HG03571 (cell line): ENCODE data around the gene HS3ST5.
"Not testable (repeated sequence)": the region's sequence is repeated elsewhere in the genome, so short reads cannot be mapped to it uniquely, and the experiment has no call there.

Source experiments
- ATAC-seq: cut with Tn5 transposase; IDR thresholded peaks from one replicate; pipeline ENCODE4 v1.9.1; 2021; ENCODE audit not compliant: unreplicated experiment

Gene HS3ST5

DNA sequence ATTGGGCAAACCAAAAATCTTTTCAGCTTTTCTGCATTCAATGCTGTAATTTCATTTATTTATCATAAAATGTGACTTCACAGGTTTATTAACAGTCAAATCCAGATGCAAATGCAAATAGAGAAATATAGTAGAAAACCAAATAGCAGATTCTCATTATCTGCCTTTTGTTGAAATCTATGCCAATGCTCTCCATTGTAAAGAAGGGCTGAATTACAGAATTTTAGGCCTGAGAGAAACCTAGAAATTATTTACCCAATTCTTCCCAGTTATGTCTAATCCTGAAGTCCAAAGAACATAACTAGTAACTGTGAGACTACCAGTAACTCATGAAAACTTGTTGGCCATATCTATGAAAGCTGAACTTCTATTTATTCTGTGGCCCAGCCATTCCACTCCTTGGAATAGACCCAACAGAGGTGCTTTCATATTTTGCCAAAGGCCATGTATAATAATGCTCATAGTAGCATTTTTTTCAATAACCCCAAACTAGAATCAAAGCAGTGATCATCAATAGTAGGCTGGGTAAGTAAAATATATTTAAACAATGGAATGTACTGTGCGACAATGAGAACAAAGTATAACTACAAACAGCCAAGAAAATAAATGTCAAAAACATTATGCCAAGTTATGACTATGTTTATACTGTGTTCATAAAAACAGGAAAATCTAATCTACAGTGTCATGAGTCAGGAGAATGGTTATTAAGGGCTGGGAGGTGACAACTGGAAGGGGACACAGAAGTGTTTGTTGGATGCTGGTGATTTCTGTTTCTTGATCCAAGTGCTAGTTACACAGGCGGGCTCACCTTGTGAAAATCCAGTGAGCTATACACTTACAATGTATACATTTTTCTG is 183.8 kb downstream of the HS3ST5 start:
- no peak for ATAC-seq

DNA sequence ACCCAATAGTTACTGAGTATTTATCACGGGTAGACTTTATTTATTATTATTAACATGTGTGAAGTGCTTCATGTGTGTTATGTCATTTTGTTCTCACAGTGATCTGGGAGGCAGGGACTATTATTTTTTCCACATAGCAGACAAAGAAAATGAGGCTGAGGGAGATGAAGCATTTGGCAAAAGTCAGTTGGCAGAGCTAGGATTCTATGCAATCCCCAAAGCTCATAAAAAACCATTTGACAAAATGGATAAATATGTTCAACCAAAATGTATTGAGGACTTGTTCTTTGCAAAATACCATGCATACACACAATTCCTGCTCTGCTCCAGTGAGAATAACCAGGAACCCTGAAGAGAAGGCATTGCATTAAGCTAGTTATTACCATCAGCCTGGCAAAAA is 184.4 kb downstream of the HS3ST5 start:
- no peak for ATAC-seq

DNA sequence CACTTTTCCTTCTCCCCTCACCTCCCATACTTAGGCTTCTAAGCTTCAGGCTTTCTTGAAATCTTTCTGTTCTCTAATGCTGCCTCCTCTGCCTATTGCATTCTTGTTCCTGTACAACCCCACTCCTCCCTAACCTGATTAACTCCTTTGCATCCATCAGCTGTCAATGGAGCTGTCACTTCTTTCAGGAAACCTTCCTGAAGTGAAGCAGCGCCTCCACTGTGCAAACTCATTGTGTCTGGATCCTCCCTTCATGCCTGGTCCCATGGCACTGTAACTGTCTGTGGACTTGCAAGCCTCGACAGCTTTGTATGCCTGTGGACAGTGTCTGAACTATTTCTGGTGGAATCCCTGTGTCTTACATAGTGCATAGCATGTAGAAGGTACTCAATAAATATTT is 185.0 kb downstream of the HS3ST5 start:
- no peak for ATAC-seq

DNA sequence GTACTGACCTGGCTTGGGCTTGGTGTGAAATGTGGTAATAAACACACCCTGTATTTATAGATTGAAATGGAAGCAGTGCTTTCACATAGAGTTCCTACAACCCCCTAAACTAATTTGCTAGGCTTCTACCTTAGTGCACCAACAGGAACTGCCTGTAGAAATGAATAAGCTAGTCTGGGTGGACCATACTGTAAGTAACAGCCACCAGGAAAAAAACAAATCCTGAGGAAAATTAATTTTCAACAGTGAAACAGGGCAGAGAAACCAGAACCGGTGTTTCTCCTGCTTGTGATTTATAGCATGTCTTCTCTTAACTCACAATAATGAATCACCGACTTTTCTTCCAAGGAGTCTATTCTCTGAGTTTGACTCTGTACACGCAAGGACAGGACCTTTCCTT is 187.1 kb downstream of the HS3ST5 start:
- ATAC-seq: no peak

DNA sequence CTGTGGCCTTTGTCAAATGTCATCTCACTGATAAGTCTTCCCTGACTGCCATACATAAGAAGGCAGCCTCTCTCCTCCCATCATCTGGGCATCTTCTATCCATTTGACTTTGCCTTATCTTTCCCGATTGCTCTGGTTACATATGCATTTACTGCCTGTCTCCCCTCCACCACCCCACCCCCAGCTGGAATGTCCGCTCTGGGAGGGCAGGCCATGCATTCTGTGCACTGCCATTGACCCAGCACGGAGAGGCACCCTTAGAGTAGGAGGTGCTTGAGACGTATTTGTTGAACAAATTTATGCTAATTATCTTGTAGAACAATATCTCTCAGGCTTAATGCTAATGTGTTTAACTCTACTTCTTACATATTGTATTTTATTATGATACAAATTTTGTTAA is 188.0 kb downstream of the HS3ST5 start:
- ATAC-seq: no peak

DNA sequence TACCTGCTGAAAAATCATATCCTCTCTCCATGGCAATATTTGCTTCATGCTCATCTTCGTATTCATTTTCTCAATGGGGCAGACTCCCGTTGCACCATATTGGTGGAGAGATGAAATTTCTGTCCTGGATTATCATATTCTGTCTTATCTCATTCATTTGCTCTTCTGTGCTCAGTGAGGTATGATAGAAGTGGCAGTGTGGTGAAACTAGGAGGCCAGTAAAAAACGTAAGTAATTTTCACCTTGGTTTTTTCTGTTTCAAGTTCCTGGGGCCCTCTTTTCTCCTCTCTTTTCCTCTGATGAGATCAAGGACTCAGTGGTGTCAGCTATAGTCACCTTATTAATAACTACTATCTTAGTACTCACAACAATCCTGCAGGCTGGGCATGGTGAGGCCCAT is 189.4 kb downstream of the HS3ST5 start:
- no peak for ATAC-seq

DNA sequence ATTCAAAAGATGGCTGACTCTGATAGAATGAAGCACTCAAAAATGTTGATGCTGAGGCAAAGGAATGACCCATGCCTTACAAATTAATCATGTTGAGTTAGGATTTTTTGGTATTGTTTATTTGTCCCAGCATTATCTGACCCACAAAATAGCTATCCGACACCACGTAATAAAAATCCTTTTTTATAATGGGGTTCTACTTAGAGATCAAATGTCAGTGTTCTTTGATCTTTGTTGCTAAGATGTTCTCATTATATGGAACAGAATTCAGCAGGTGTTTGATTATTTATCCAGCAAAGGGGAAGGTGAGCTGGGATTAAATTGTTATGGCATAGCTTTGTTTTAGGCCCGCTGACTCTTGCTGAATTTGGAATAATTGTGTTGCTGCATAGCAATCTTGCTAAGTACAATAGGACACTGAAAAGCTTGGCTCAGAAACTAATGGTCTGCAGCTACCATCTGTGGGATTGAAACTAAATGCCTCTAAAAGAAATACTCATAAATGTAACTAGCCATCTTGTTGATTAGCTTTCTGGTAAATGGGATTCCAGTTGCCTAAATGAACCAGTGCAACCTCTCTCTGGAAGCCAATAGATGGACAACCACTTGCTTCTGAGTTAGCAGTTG is 191.6 kb downstream of the HS3ST5 start:
- no peak for ATAC-seq

DNA sequence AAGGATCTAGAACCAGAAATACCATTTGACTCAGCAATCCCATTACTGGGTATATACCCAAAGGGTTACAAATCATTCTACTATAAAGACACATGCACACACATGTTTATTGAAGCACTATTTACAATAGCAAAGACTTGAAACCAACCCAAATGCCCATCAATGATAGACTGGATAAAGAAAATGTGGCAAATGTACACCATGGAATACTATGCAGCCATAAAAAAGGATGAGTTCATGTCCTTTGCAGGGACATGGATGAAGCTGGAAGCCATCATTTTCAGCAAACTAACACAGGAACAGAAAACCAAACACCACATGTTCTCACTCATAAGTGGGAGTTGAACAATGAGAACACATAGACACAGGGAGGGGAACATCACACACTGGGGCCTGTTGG is 193.6 kb downstream of the HS3ST5 start:
- ATAC-seq: not testable (repeated sequence)

DNA sequence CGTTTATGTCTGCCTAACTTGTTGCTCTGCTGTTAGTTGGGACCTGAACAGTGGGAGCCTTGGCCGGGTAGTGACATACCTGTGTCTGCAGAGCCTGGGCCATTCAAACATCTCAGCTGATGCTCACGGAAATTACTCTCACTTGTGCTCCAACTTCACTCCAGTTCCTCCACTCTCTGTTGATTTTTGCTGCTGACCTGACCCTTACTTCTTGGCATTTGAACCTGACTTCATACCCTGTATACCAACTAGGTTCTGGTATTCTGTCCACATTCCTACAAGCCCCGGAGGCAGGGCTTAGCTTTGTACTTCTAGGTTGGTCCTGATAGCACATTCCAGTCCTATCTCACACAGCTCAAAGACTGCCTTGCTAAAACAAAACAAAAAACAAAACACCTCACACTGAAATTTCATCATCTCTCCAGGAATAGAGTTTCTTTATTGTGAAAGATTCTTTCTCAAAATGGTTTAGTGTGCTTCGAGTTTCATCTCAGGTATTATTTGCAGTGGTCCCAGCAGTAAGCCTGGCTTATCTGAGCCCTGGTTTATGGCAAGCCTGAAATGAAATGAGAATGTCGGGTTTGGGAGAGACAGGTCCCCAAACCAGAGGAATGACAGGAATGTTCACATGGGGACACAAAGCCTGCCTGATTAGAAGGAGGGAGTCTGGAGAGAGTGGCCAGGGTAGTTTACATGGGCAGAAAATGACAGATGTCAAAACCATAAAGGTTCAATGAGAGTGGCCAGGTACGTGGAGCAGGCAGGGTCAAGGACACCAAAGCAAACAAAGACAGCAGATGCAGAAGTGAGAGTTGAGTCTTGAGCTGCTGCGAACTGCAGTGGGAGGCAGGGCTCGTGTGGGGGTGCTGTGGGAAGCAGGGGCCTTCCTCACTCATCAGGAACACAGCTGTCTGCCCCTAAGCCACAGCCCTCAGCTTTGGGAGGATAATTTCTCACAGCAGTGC is 197.7 kb downstream of the HS3ST5 start:
- ATAC-seq: no peak

DNA sequence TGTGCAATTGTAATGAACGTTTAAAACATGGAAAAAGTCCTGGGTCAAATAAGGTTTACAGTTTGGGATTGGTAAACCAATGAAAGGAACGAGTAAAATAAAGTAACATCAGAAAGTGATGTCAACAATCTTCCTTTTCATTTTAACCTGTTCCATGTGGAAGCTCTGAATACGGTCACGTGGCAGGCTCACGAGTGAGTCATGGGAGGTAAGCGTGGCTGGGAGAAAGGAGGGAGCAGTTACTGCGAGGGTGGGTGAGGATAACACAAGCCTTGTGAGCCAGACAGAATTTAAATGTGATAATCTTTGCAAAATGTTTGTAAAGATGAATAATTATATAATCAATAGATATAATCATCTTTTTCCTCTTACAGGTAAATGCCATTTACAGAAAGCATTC is 200.6 kb downstream of the HS3ST5 start:
- ATAC-seq: no peak

DNA sequence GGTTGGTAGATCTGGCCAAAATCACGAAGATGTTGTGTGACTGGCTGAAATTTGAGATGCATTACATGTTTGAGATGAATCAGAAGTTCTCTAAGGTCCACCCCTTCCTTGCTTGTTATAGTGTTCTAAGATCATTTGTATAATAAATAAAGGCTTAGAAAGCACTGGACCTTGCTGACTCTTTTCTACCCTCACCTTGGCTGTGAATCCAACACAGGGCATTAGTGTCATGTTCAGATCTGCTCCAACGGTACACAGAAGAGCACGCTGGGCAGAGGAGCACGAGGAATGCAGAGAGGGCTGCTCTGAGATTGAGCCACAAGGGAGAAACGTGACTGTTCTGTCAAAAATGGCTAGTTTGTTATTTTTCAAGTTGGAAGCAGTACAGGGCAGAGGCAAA is 202.4 kb downstream of the HS3ST5 start:
- ATAC-seq: no peak

DNA sequence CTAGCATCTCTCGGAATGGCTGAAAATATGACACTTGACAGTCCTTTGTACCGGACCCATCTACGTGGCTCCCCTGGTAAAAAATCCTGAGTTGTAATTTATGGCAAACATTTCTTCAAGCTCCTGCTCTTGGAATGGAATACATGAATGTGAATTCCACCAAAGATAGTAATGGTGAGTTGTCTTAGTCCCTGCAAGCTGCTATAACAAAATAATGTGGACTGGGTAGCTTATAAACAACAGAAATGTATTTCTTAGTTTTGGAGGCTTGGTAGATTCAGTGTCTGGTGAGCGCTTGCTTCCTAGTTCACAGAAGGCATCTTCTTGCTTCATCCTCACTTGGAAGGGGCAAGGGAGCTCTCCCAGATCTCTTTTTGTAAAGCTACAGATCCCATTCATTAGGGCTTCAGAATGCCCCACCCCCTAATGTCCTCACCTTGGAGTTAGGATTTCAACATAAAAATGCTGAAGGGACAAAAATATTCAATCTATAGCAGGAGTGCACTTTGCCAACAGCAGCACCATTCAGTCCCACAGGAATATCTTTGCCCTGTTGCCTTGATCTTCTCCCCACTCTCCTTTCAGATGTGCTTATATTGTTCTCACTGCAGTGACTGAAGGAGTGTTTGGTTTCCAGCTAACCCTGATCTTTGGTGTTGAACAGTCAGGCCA is 204.1 kb downstream of the HS3ST5 start:
- ATAC-seq: no peak

DNA sequence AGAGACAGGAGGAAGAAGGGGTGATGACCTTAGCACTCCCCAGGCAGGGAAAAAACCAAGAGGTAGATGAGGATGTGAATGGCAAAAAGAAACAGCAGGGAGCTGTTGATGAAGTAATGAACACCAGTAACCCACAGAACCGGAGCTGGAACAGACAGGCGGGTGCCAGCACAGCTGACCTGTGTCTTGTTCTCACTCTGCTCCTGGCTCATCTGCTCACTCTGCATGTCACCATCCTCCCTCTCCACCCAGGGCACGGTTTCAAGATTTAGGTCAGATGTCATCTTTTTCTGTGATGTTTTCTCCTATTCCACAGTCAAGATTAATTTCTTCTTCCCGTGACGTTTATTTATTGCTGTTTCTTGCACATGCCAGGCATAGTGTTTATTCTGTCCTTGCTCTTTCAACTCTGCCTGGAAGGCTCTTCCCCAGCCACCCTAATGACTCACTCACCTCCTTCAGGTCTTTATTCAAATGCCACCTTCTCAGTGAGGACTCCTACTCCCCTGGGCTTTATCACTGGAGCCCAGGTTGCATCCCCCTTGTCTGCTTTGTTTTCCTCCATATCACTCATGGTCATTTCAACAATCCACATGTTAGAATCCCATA is 207.4 kb downstream of the HS3ST5 start:
- ATAC-seq: no peak

DNA sequence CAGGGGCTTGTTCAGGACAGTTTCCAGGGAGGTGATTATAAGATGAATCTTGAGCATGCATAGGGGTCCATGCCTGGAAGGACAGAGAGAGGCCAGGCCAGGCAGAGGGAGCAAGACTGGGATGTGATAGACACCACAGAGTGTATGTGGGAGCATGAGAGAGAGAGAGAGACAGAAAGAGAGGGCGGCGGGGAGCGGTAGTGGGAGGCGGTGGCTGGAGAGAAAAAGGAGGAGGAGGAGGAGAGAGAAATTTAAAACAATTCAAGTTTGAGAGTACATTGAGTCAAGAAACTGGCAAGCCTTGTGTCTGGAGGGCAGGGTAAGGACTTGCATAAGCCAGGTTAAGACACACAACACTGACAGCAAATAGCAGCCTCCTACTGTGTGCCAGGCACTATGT is 209.0 kb downstream of the HS3ST5 start:
- no peak for ATAC-seq

DNA sequence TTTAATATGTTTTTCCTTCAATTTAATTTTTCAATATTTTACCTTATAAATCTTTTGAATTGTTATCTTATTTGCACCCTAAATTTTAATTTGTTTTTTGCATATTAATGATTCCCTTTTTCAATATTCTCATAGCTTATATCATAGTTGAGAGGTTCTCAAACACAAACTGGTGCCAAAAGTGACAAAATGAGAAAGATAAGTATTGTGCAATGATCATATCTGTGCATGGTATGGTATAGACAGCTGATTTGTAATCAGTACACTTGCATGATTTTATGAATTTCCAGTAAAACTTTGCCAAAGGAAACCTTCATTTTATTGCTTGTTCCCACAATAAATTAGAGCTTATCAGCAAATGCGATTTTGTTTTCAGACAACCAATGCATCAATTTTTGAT is 210.9 kb downstream of the HS3ST5 start:
- no peak for ATAC-seq

DNA sequence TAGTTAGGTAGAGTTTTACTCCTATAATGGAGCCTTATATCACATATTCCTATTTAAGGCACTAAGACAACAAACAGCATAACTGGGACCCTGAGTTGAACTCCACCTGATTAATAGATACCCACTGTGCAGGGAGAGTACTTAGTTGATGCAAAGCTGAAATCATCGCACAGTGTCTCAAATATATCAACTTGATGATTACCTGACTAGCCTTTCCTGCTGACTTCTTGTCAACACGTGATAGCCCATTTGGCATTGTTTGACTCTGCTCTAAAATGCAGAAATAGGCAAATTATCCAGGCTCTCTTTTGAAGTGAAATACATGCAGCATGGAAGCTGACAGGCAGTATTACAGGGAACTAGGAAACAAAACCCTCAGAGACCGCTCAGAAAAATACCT is 217.2 kb downstream of the HS3ST5 start:
- no peak for ATAC-seq

DNA sequence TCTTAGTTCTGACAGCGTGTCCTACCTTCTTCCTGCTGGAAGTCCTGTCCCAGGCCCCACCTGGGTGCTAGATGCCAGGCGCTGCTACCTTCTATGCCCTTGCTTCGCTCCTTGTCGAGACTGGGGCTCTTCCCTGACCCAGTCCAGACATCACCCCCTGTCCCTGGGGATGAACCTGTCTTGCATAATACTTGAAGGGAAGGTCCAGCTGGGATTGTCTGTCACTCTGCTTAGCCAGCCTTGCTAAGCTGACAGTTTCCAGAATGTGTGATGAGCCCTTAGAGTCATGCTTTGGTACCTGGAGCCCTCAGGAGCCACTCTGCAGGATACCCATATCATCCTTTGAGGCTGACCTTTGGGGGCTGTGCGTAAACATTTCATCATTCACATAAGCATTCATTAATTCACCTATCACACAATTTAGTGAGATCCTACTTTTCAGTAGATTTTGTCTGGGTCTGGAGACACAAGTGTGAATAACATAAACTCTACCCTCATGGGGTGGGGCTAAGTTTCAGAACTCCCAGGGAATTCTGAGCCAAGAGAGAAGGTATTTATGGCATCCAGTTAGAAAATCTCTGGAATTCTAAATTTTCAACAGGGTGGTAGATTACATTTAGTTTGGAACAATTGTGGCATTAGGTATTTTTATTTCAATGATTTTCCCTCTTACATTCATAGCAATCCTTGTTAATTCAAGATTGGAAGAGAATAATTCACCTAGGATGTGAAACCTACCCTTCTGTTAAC is 220.7 kb downstream of the HS3ST5 start:
- ATAC-seq: no peak

DNA sequence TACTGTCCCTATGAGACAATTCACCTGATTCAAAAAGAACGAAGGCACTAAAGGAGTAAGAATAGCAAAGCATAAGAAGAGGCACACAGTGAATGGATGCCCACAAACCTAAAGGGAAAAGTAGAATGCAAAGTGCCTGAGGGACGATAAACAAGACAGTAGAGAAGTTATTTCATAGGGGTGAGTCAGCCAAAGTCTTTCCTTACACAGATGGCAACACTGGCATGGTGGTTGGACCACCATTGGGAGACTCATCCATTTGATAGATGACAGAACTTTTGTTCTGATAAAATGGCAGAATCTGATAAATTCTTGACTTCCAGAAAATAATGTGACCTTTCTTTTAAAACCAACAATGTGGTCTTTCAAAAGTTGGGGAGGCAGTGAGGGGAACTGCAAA is 223.8 kb downstream of the HS3ST5 start:
- ATAC-seq: no peak

DNA sequence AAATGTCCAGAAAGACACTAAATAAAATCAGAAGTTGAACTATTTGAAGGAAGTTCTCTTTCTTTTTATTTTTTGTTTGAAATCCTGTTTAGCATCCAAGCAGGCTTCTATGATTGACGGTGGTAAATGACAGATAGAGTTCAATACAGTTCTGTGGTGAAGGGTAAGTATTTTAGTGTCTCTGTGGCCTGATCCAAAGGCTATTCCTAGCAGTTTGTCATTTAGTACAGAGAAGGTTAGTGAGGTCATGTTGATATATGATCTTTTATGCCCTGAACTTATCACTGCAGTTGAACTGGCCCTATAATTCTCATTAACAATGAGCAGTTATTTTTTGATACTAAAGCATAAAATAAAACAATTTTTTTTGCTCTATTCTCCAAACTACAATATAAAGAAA is 227.2 kb downstream of the HS3ST5 start:
- no peak for ATAC-seq
